ENCODE results near the gene TEX2.
"Not testable (repeated sequence)": the region's sequence is repeated elsewhere in the genome, so short reads cannot be mapped to it uniquely, and the experiment has no call there.

TEX2 gene

DNA sequence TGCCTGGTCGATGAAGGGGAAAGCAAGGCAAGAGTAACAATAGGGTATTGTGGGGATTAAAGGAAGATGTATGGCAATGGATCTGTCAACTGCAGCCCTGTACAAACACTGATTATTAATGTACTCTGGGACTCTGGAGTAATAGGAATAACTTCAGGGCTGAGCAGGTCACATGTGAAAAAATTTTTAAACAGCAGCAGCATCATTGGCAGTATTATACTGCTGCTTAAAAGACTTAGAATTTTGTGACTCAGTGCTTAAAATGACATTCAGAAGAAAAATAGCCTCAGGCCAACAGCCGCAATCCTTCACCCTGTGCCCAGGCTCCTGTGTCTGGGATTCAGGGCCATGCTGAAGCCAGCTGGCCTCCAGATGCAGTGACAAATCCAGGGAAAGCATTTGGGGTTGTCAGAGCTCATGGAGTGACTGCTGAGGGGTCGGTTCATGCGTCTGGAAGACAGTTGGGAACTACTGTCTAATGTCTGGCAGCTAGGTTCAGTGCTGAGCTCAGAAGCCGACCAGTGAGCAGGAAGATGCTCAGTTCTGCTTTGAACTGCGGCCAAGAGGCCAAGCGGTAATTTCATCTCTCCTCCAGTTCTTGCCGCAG is 22.2 kb downstream of the TEX2 start:
- no peak for DNase-seq (ENCODE audit: low read depth in 2 of 2, low spot score in 1 of 2)

DNA sequence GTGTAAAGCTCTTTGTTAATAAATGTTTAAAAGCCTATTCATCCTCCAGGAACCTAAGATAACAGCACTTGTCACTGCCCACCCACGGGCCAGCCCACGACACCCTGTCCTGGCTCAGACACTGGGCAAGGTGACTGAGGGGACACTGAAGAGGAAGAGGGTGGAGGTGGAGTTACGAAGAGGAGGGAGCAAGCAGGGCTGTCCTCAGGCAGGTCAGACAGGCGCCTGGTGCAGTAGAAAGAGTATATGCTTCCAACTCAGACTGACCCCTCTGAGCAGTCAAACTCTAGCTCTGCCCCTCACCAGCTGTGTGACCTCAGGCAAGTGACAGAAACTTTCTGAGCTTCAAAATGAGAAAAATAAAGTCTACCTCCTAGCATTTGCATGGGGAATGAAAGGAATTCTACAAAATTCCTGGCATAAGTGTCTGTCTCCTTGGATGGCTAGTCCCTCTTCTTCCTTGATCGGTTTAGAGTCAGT is 22.8 kb downstream of the TEX2 start:
- DNase-seq (ENCODE audit: low read depth in 2 of 2, low spot score in 1 of 2): no peak

- not testable (repeated sequence) for DNase-seq (ENCODE audit: low read depth in 2 of 2, low spot score in 1 of 2)
These were observed 24.6 kb downstream of the TEX2 start for GRCh38 chr17:64238449-64238848.

DNA sequence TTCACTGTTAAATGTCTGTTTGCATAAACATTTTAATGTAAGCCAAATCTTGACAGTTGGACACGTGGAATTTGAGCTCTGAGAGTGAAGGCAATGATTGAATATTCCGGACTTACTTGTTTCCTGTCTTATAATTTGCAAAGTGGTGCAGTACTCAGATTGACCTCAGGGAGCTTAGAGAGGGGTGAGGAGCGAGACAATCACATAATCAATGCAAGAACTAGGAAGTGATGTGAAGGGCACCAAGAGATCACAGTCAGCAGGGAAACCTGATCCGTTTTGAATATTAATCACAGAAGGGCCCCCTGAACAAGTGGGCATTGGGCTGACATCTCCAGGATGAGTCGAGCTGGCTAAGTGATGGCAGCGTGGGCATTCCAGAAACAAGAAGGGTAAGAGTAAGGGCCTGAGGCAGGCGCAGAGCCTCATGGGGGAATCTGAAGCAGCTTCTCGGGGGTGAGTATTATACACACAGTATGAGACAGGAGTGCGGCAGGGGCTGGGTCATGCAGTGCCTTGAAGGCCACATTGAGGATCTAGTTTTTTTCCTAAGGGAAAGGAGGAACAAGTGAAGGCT is 26.1 kb downstream of the TEX2 start:
- no peak for DNase-seq (ENCODE audit: low read depth in 2 of 2, low spot score in 1 of 2)

DNA sequence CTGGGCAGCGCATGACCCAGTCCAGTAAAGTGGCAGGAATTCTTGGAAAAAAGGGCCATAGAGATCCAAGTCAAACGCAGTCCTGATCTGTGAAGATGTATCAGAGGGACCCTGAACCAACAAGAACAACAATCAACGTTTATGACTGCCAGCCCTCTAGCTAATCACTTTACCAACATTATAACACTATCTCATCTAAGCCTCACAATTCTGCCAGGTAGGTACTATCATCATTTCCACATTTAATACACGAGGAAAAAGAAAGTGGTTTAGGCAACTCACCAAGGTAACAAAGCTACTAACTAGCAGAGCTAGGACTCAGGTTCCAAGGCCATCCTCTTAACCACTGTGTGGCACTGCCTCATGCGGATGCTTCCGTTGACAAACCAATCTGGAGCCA is 28.1 kb downstream of the TEX2 start:
- DNase-seq (ENCODE audit: low read depth in 2 of 2, low spot score in 1 of 2): no peak

DNA sequence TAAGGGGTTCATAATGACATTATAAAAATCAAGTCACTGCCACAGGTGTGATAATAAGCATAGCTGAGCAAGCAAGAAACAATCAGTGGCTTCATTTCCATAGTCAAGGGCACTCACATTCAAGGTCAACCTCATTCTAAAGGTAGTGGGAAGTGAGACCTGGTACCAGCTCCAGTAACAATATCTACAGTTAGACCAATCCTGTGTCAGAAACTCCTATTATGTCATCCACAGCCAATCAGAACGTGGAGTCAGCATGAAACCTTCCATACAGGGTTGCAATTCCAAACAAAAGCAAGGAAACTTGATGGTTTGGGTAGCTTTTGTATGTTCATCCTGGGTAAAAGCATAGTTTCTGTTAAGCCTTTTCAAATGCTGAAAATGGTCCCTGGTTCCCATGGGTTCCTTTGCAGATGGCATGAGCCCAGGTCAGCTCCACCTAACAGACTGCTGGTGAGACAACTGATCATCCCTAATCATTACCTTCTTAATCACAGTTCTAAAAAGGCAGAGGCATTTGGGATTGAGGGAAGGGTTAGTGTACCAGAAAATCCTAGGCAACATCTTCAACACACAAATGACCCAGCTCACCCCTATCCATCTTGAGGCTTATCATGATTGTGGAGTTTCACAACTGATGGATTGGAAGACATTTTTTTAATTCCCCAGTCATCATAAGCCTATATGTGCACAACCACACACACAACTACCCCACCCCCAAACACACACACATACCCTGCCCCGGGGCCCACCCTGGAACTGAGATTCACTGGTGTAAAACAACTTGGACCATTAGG is 30.4 kb downstream of the TEX2 start:
- no peak for DNase-seq (ENCODE audit: low read depth in 2 of 2, low spot score in 1 of 2)

DNA sequence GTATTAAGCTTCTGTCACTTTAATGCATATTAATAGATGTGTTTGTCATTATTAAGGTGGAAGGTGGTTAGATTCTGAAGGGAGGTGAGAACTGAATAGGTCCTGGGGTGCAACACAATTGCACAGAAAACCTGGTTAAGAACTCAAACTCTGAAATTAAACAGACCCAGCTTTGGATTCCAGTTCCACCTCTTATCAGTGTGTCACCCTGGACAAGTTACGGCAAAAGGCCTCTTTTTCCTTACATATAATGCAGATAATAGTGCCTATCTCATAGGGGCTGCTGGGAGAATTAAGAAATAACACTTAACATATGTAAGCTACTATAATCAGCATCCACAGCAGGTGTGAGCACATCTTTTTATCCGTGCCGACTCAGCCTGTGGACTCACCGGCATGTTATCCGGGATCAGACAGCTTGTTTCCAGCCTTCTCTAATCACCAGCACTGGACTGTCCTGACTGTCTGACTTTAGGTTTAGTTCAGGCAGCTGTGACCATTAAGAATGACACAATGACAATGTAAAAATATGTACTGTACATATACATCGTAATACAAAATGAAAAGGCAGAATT is 31.4 kb downstream of the TEX2 start:
- DNase-seq (ENCODE audit: low read depth in 2 of 2, low spot score in 1 of 2): no peak

DNA sequence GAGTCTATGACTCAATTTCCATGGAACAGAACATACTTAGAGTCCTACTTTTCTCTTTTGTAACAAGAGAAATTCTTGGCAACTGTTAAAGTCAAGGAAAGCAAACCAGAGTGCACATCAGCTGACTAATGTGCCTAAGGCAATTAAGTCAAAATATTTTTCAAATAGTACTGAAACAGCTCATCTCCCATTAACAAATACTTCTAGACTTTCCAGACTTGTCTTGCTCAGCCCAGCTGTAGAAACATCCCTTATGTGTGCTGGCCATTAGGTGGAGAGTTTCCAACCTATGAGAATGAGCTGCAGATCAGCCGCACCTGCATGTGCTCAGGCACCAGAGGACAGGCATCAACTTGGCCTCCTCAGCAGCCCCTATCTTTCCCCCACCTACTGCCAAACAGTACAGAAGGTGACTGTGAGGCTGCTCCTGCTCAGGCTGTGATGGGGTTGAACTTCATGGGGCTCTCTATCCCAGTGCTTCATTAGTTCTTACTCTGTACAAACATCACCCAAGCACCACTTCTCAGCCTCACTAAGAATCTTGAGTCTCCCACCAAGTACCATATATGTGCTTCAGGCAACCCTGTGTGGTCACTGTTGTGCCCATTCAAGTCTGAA is 32.2 kb downstream of the TEX2 start:
- no peak for DNase-seq (ENCODE audit: low read depth in 2 of 2, low spot score in 1 of 2)

GRCh38 chr17:64229815-64230728 is 33.0 kb downstream of the TEX2 start:
- no peak for DNase-seq (ENCODE audit: low read depth in 2 of 2, low spot score in 1 of 2)

- DNase-seq (ENCODE audit: low read depth in 2 of 2, low spot score in 1 of 2): no peak
These were observed 36.9 kb downstream of the TEX2 start for GRCh38 chr17:64226132-64226531.

GRCh38 chr17:64225410-64225809 is 37.6 kb downstream of the TEX2 start:
- no peak for DNase-seq (ENCODE audit: low read depth in 2 of 2, low spot score in 1 of 2)

GRCh38 chr17:64223931-64224629 is 39.0 kb downstream of the TEX2 start:
- DNase-seq (ENCODE audit: low read depth in 2 of 2, low spot score in 1 of 2): no peak

DNA sequence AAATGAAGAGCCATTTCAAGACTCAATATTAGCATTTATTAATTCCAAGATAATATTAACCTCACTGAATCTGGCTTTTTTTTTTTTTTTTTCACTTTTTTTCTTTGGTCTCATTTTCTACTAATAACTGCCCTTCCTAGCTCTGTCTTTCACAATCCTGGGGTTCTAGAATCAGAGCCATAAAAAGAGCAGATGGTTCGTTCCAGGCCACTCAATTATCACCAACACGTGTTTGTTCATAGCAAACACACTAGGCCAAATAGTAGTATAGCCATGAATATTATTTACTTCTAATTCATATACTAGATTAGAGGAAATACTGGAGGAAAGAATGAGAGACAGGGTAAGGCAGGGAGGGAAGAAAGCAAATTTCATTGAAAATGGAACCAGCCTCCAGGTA is 39.8 kb downstream of the TEX2 start:
- no peak for DNase-seq (ENCODE audit: low read depth in 2 of 2, low spot score in 1 of 2)

GRCh38 chr17:64221679-64222078 is 41.4 kb downstream of the TEX2 start:
- no peak for DNase-seq (ENCODE audit: low read depth in 2 of 2, low spot score in 1 of 2)

- DNase-seq (ENCODE audit: low read depth in 2 of 2, low spot score in 1 of 2): not testable (repeated sequence)
These were observed 42.5 kb downstream of the TEX2 start for GRCh38 chr17:64220604-64221003.

DNA sequence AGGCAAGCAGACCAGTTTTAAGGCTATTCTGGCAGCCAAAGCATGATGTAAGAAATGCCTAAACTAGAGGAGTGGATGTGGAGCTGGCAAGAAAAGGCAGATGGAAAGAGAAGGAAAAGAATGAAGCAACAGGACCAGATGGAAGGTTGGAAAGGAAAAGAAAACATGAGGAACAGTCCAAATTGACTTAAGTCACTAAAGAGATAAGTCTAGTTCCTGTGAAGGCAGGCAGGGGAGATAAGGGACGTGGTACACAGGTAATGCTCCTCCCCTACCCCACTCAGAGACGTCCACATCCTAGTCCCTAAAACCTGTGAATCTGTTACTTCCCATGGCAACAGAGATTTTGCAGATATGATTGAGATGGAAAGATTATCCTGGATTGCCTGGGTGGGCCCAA is 43.5 kb downstream of the TEX2 start:
- no peak for DNase-seq (ENCODE audit: low read depth in 2 of 2, low spot score in 1 of 2)

DNA sequence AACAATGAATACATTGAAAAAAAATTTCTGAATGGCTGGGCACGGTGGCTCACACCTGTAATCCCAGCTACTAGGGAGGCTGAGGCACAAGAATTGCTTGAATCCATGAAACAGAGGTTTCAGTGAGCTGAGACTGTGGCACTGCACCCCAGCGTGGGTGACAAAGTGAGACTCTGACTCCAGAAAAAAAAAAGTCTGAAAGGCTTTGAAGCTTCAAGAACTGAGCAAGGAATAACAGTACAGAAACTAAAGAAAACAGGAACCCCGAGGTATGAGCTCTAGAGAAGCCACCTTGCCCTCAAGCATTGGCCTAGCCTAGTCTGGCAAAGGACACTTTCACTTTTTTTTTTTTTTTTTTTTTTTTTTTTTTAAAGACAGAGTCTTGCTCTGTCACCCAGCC is 45.0 kb downstream of the TEX2 start:
- DNase-seq (ENCODE audit: low read depth in 2 of 2, low spot score in 1 of 2): no peak

DNA sequence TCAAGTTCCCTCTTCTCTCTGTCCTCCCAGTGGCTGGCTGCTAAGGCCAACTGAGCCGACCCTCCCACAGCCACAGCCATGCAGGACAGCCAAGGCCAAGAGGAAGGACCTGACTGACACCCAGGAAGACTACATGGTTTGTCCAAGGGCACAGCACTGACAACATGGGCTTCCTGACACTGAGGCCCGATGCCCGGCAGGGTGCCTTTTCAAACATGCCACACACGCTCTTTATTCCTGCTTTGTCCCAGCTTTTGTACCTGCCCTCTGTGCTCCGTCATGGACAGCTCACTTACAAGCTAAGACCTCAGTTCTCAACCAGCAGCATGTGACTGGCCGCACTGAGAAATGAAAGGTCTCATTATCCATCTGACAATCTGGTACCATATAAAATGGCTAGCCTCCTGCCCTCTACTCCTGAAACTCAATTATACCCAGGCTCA is 45.8 kb downstream of the TEX2 start:
- no peak for DNase-seq (ENCODE audit: low read depth in 2 of 2, low spot score in 1 of 2)

DNA sequence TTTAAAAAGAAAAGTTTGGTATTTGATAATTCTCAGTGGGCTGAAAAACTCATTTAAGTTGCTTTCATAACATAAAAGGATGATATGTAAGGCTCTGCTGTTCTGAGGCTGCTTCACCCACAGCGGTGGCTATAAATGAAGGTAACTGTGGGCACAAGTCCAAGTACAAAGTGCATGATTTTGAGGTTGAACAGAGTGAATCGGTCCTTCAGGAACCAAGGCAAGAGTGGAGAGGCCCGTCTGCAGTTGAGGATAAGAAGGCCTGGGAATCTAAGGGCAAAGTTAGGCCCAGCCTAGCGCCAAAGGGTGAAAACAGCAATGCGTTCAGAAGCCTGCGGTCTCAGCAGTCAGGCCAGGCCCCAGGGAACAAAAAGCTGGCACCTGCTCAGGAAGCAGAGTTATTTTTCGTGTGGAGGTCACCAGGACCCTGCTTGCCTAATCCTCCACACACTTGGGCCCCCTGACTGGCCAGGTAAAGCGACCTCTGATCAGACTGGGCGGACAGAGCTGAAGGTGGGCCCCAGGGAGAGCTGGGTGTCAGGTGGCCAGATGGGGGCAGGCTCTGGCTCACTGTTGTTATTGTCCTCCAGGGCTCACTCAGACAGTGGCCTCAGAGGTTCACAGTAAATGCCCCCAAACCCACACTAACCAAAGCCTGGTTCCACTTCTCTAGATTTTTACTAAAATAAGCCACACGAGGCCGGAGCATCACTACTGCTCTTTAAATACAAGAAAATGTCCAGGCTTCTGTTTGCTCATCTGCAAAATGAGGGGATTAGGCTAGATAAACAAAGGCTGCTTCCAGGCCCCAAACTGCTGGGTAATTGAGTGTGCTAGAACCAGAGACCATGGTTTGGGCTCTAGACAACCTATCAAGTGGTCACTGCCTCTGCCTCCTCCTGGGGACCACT is 46.5 kb downstream of the TEX2 start:
- no peak for DNase-seq (ENCODE audit: low read depth in 2 of 2, low spot score in 1 of 2)
